Stimulated activated CD8-positive, alpha-beta memory T cell treated with anti-CD3 and anti-CD28 coated beads, Interleukin-15, amount 100 ng/mL, for 48 hours (primary cell): Measurements from ENCODE around the gene ROPN1.
A peak's percentile ranks its signal among the peaks of the same experiment; 100 is the strongest.
"Not testable (repeated sequence)": the region's sequence is repeated elsewhere in the genome, so short reads cannot be mapped to it uniquely, and the experiment has no call there.

Experiments
- DNase-seq, 2 donors: peaks; one replicate each; pipeline ENCODE4 v3.0.0-alpha.2; 2020; ENCODE audit warnings: low read depth in 2 of 2

Gene ROPN1

DNA sequence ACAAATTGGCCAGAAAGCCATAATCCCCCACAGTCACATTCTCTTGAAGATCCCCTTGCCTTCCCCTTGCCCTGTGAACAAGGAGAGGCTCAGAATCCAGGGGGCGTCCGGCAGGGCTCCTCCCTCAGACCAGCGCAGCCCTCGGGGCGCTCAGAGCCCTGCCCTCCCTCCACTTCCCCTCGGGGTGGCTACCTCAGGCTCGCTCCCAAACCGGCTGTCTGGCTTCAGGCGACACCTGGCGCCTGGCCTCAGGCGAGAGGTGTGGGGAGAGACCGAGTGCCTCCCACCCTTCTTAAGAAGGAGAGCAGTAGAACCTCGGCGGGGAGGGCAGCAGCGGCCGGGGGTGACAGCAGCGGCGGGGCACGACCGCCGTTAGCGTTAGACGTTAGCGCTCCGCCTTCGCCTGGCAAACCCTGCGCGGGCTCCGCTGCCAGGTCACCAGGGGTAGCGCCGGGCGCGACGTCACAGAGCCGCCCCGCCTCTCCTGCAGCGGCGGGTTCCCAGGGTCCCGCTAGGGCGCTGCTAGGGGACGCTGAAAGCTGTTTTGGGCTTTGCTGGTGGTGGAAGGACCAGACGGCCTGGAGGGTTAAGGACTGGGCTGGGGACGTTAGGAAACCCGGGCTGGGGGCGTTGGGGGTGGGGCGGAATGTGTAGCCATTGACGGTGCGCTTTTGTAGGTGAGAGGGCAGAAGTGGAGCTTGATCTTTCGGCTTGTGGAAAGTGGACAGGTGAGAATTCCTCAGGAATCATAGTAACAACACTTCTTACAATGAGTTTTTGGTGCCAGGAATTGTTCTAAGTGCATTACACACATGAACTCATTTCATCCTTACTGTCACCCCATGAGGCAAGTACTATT, at the start of gene ROPN1:
TSS of gene ROPN1 (minus strand) at position 395 of the 859 bp plus-strand sequence. CDS start 11,643 bp downstream, outside the sequence.
- not testable (repeated sequence) for DNase-seq

DNA sequence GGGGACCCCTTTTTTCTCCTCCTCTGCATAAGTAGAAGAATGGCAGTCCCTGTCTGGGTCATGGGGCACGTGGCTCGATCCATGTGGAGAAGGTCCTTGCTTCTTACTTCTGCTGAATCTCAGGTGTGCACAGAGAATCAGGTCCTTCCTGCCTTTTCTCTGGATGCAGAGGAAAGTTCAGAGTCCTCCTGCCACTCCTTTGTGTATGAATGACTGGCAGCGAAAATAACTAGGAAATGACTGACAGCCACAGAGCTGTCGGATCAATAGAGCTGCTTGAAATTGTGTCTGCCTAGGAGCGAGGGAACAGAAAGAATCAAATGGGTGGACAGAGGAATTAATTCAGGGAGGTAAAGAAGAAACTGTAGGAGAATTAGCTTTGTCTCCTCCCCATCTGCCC, 49.6 kb upstream of the ROPN1 start:
- DNase-seq = no peak

DNA sequence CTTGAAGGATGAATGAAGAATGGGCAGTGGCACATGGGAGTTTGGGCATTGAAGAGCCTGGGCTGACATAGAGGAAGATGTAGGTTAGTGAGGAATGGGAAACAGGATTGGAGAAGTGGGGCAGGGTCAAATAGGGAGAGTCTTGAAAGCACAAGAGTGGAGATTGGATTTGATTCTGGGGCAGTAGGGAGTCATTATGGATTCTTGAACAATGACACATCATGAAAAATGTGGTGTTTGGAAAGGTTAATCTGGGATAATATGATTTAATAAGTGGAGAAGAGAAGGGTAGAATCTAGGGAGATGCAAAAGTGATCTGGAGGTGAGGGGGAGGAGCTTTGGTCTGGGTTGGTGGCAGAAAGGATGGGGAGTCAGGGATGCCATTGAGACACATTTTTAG, 45.4 kb upstream of the ROPN1 start:
- DNase-seq = no peak

DNA sequence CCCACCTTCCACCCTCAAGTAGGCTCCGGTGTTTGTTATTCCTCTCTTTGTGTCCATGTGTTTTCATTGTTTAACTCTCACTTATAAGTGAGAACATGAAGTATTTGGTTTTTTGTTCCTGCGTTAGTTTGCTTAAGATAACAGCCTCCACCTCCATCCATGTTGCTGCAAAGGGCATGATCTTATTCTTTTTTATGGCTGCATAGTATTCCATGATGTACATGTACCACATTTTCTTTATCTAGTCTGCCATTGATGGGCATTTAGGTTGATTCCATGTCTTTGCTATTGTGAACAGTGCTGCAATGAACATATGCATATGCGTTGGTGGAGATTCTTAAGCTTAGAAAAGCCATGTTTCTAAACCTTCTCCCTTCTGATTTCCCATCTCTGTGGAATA, 44.3 kb upstream of the ROPN1 start:
- not testable (repeated sequence) for DNase-seq

DNA sequence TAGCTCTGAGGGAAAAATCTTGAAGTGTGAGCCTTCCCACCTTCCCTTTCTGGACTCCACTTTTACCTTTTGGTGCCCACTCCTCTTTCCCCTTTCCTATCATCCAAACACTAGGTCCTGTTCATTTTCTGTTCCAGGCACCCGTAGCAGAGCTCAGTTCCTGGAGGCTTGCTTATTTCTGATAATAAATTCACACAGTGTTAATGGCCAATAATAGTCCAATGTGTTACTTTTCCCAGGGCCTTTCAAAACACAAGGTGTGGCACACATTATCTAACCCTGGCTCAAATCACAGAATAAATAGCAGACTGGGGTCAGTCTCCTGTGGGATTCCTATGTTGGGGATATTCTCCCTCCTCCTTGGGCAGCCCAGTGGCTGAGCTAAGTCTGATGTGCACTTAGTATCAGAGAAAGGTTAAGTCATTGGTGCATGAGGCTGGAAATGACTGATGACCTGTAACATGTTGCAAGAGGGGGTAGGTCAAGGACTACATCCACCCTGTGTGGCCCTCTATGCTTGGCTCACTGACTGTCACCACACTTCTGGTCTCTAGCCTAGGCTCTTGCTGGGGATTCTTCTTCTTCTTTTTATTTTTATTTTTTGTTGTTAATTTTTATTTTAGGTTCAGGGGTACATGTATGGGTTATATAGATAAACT, 43.7 kb upstream of the ROPN1 start:
- no peak for DNase-seq

DNA sequence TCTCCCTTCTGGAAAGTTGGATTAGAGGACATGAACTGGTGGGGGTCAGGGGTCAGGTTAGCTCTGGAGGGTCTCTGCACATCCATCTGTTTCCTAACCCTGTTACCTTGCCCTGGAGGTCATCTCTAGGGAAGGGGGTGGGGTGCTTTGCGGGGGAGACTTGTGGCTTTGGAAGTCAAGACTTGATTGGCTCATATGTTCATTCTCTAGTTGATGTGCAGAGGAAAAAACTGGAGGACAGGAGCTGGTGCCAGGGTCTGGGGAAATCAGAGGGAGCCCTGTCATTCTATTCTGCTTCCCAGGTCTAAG, 42.9 kb upstream of the ROPN1 start:
- no peak for DNase-seq

DNA sequence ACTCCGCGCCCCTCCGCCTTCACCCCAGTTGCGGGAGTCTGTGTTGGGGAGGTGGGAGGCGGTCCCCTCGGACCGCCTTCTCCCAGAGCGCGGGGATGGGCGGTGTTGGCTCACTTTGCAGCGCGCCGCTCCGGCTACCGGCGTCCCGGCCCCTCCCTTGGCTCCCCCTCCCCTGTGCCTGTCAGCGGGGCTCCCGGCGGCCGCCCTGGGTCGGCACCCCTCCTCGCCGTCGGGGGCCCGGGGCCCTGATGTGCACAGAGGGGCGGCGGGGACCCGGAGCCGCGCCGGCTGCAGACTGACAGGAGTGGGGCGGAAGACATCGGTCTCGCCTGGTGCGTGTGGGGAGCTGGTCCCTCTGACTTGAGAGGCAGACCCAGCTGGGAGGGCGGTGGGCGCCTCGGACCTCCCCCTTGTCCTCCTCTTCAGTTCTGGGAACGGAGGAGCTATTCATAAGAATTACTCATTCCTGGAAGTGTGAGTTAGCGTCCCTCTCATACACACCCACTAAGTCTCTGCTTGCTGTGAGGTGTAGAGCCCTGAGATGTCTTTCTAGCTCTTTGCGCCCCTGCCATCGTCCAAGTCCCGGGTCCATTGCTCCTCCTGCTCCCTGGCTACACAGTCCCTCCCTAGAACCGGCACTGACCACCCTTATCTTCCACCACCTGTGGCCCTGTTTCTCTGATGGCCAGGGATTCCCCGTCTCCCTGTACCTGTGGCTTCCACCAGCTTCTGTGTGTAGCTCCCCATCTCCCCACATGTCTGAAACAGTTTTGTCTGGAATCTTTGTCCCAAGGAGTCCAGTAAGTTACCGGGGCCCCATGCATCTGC, 42.3 kb upstream of the ROPN1 start:
- no peak for DNase-seq

DNA sequence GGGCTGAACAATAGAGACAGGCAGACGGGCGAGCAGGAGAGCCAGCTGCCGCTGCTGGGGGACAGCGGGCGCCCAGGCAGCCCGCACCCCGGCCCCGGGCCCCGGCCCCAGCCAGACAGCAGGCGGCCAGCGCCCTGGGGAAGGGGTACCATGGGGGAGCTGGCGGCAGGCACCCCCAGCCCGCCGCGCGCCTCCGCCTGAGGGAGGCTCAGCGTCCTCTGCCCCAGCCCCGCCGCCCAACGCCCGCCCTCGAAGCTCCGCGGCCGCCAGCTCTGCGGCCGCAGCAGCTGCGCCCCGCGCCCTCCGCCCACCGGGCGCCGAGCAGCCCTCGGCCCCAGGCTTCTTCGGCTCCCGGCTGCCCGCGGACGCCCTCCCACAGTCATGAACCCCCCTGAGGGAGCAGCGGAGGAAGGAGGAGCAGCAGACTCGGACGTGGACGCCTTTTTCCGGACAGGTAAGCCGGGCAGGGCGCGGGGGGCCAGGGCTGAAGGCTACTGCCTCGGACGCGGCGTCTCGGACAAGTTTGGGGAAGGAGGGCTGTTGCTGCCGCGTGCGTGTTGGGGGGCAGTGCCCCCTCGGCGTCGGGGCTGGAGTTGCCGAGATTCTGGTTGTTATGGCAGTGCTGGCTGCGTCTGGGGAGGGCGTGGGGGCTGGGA, 41.6 kb upstream of the ROPN1 start, which contains the start of gene KALRN:
TSS of gene KALRN (plus strand) at position 10 of the 656 bp plus-strand sequence.
- no peak for DNase-seq

DNA sequence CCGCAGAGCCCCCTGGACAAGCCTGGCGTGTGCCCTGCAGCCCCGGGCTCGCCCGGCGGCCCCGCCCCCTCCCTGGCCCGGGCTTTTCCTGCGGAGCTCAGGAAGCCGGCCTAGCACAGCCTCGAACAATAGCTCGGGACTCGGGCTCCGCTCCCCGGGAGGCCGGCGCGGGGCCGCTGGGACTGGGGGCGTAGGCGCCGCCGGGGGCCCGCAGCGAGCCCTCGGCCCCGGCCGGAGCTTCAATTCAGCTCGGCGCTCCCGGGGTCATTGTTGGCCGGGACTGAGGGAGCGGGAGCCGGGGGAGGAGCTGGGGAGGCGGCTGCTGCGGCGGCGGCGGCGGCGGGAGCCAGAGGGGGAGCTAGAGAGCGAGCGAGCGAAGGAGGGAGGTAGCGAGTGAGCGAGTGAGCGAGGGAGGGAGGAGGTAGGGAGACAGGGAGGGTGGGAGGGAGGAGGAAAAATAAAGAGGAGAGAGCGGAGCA, 41.0 kb upstream of the ROPN1 start:
- DNase-seq = peak; percentile 43 to 54

DNA sequence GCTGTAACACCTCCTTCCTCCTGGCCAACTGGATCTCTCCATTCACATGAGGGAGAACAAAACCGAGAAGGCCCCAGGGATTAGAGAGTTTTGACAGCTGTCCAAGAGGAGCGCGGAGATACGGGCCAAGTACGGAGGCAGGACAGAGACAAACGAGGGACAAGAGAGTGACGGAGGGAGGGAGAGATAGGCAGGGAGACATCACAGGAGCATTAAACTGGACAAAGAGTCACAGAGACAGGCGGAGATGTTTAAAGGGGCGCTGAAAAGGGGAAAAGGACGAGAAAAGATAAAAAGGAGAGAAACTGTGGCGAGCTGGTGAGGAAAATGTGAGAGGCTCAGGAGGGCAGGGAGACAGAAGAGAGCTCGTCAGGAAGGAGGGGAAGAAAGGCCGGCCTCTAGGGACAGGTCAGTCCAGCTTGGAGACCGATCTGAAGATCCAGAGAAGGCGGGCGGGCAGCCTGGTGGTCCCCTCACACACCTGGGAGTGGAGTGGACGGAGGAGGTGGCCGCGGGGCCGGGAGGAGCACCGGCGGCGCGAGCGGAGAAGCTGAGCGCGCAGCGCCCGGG, 40.5 kb upstream of the ROPN1 start:
- DNase-seq = no peak

DNA sequence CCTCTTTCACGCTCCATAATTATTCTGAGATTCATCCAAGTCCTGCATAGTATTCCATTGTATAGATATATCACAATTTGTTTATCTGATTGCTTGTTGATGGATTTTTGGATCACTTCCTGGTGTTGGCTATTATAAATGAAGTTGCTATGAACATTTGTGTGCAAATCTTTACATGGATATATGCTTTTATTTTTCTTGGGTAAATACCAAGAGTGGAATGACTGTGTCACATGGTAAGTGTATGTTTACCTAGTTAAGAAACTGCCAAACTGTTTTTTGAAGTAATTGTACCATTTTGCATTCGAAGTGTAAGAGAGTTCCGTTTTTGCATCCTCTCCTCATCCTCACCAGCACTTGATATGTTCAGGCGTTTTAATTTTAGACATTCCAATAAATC, 34.6 kb upstream of the ROPN1 start:
- no peak for DNase-seq

DNA sequence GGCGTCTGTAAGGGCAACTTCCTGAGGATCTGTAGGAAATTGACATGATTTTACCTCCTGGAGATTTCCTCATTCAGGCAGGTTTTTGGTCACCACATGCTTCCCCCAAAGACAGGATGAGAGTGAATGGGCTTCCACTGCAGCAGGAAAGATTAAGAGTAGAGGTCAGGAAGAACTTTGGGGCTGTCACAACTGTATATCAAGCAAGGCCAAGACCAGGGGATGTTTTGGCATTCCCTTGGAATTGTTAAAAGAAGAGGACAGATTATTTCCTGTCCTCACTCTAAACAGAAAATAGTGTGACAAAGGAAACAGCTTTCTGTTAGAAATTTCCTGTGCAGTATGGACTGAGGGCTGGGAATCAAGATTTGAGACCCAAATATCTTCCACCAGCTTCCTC, 31.6 kb upstream of the ROPN1 start:
- DNase-seq = not testable (repeated sequence)

DNA sequence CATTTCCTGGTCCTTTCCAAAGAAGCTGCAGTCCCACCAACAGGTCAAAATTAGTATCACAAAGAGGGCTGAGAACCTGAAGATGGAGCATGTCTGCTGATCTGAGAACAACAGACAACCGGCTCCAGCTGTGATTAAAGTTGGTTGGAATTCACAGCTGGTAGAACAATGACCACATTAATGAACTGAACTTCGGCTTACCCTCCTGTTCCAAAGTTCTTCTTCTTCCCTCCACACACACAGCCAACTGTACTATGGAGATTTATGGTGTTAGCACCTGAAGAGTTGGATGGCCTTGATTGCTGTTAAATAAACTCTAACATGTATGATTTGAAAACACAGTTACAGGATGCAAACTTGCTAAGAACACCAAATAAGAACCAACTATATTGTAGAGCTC, 27.4 kb upstream of the ROPN1 start:
- DNase-seq = no peak

DNA sequence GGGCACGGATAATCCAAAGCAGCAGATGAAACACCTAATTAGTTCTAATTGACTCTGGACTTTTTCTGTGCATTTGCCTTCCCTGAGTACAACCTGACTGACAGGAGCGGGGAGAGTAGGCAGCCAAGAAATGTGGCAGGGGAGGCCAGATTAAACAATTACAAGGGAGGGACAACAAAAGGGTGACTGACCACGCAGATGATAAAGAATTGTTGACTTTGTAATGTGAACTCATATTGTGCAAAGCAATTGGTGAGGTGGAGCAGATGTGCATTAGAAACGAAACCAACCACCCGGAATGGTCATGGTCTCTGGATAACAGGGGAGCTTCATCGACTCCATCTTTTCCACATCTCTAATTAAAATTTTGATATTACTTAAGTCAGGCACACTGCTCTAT, 25.6 kb upstream of the ROPN1 start:
- not testable (repeated sequence) for DNase-seq

DNA sequence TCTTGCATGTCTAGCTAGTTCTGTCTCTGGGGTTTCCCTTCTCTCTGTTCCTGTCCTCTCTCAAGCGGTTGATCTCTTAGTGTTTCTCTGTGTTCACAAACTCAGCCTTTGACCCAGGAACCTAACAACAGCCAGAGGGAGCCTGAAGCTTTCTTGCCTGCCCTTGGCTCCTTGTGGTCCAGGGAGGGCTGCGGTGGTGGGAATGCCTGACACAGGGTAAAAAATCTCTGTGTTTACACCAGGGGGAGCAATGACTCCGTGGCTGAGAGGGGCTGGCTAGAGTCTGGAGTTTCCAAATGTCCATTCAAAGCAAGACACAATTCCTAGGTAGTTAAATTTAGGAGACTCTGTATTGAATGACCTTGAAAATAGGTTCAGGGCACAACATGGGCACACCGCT, 24.6 kb upstream of the ROPN1 start:
- DNase-seq = not testable (repeated sequence)

DNA sequence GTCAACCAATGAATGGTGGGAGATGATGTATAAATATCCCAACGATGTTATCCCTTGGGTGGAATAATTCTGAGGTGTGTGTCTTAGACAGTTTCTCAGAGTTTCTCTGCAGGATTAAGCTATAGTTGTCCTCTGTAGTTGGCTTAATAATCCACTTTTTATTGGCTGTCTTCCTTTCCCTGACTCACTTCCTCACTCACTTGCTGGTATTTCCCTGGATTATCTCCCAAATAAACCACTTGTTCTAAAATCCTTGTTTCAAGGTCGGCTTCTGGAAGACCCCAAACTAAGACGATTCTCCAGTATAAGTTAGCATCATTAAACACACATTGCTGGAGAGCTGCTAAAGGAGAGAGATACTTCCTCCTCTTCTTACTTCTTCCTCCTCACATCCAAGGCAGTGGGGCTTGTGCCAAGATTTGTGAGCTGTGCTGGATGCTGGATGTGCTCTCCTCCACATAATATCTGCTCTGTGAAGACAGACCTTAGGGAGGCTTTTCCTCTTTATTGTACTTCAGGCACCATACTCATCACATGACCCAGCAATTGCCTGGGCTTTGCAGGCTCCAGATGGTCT, 22.5 kb upstream of the ROPN1 start:
- DNase-seq = no peak

DNA sequence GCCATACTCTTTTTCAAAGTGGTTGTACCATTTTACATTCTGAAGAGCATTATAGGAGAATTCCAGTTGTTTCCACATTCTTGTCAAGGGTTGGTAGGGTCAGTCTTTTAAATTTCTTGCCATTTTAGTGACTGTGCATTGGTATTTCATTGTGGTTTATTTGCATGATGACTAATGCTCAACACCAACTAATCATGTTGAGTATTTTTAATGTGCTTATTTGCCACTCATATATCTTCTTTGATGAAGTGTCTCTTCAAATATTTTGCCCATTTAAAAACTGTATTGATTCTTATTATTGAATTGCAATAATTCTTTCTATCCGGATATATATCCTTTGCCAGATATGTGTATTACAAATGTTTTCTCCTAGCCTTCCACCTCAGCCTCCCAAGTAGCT, 16.4 kb upstream of the ROPN1 start:
- not testable (repeated sequence) for DNase-seq

DNA sequence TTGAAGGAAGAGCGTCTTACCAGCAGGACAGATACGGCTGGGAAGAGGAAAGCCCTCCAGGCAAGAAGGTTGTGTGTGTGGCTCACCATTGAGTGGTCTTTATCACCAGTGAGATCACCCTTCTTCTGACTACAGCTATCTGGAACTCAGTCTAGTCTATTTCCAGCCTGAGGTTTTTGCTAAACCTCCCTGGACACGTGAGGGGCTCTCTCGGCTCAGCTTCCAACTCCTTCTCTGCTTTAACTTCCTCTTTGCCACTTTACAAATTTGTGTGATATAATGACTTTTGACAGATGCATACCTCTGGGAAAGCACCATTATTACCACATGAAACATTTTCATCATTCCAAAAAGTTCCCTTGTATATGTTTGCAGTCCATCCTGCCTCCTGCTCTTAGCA, 15.3 kb upstream of the ROPN1 start:
- DNase-seq = no peak

DNA sequence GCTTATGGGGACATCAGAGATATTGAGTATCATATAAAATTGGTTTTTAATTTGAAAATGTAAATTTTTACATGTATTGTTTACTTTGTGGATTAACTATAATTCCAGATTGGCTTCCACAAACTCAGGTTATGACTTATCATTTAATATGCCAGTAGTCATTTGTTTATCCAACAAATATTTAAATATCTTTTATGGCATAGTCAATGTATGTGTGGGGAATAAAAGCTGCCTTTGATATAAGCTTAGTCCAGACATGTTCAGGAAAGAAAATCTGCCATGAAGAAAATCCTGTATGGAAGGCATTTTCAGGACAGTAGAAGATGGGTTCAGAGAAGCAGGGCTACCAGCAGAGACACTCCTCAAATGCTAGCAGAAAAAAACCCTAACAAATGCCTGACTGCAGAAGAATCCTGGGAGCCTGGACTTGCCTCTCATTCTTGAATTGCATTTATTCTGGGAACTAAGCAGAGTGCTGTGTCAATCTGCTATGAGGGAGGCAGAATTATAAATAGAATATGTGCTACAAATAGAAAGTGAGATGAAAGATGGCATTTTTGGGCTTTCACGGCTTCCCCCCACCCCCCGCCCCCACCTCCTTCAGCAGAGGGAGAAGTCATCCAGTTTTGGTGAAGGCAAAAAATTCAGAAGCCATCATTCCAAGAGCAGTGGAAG, 10.6 kb upstream of the ROPN1 start:
- DNase-seq = not testable (repeated sequence)

DNA sequence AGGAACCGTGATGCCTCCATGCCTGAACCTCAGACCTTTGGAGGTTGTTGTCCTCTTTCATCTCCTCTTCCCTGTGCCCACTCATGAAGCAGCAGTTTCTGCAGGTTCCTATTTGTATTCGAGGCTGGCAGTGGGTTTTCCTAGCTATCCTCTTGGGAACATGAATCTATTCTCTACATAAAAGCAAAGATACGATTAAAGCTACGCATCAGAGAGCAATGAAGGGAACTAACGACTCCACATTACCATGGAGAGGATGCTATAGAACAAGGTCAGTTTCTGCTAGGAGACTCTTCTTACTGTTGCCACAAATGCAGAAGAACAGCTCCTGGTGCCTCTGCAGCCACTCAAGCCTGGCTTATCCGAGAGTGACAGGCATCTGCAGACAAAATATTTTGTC, 9.4 kb upstream of the ROPN1 start:
- DNase-seq = not testable (repeated sequence)
